ENCODE results near the gene TMOD2.
"Not testable (repeated sequence)": the region's sequence is repeated elsewhere in the genome, so short reads cannot be mapped to it uniquely, and the experiment has no call there.

Gene TMOD2

DNA sequence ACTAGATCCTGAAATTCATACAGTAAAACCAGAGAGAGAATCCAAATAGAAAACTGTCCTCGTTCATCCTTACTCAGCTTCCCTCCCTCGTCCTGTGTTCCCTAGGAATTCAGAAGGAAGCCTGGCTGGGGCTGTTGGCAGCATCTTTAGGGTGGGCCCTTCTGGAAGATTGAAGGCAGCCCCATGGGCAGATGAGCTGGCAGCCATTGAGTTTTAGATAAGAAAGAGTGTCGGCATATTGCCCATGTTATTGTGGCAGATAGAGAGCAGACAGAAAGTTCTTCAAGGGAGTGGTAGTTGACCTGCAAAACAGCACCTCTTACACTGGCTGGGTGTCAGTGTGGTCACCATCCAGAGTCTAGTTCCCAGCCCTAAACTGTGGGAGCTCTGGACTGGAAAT lies 23.5 kb downstream of the TMOD2 start:
- no peak for DNase-seq (ENCODE audit: extremely low read depth, low read depth)
- TF ChIP-seq, protein P1, sequence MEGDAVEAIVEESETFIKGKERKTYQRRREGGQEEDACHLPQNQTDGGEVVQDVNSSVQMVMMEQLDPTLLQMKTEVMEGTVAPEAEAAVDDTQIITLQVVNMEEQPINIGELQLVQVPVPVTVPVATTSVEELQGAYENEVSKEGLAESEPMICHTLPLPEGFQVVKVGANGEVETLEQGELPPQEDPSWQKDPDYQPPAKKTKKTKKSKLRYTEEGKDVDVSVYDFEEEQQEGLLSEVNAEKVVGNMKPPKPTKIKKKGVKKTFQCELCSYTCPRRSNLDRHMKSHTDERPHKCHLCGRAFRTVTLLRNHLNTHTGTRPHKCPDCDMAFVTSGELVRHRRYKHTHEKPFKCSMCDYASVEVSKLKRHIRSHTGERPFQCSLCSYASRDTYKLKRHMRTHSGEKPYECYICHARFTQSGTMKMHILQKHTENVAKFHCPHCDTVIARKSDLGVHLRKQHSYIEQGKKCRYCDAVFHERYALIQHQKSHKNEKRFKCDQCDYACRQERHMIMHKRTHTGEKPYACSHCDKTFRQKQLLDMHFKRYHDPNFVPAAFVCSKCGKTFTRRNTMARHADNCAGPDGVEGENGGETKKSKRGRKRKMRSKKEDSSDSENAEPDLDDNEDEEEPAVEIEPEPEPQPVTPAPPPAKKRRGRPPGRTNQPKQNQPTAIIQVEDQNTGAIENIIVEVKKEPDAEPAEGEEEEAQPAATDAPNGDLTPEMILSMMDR (IDR thresholded peaks at IDR 0.05; ENCODE audit: low read depth, low read length) = no peak

DNA sequence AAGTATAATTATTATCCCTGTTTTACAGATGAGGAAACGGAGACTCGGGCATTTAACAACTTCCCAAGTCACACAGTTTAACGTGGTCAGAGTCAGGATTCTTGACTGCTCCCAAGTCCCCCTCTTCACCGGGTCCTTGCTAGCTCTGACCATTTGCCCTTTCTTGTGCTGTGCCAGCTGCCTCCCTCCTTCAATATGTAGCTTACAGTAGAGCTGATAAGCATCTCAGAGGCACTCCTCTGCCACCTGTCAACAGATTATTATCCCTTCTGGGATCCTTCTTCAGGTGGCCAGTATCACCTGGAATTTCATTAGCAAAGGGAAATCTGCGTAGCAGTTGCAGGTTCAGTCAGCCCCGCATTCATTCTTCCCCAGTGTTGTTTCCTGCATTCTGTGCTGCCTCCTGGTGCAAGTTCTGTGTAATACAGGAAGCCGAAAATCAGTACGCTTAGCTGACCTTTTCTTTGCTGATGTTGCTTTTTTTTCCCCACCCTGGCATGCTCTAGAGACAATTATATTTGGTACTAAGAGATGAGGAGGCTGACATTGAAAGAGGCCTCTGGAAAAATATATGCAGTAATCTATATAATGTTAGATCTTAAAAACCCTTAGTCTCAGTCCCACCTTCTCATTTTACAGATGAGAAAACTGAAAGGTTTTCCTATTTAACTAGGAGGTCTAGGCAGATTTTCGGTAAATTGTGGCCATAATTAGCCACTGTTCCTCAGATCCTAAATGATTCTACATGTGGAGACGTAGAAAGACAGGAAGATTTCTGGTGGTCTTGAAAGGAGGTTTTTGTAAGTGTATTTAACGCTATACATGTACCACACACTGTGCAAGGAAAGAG lies 24.8 kb downstream of the TMOD2 start:
- DNase-seq (ENCODE audit: extremely low read depth, low read depth) = no peak
- TF ChIP-seq, protein P1 (IDR thresholded peaks at IDR 0.05; ENCODE audit: low read depth, low read length) = peak; percentile 78

DNA sequence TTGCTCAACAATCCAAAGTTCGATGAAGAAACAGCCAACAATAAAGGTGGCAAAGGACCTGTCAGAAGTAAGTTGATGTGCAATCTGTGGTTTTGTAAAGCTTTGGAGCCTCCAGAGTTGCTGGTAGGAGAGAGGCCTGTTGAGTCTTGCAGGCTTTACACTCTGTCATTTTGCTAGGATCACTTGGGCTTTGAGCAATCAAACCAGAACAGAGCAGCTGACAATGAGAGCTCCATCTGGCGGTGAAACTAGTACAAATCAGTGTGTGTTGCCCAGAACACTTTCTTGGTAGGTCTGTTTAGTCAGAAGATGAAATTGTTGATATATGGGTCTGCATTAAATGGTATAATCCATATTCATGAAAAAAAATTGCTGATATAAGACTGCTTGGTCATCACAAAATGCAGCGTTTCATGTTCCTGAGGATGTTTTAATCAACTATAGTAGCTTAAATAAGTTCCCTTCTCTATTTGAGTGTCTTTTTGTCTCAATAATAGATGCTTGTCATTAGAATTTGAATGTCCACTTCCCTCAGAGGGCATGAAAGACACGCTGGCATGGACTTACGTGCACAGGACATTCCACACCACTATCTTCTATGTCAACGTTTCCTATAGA lies 25.7 kb downstream of the TMOD2 start:
- DNase-seq (ENCODE audit: extremely low read depth, low read depth) = peak; percentile 56
- TF ChIP-seq, protein P1 (IDR thresholded peaks at IDR 0.05; ENCODE audit: low read depth, low read length) = peak; percentile 78

DNA sequence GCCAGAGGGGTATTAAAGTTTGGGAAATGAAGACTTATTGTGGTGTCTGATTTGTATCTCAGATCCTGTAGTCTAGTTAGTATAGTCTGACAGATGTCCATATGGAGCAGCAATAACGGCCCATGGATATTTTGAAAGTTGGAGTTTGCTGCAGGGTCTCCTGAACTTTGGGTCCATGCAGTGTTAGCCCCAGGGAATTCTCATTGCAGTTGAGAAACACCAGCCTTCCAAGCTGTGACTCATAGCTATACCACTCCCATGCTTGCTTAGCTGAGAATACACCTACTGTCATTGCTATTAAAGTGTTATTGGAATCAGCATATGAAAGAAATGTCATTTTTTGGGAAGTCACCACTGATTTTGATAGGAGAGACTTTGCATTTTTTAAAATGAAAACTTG lies 29.2 kb downstream of the TMOD2 start:
- TF ChIP-seq, protein P1 (IDR thresholded peaks at IDR 0.05; ENCODE audit: low read depth, low read length) = no peak
- DNase-seq (ENCODE audit: extremely low read depth, low read depth) = no peak

DNA sequence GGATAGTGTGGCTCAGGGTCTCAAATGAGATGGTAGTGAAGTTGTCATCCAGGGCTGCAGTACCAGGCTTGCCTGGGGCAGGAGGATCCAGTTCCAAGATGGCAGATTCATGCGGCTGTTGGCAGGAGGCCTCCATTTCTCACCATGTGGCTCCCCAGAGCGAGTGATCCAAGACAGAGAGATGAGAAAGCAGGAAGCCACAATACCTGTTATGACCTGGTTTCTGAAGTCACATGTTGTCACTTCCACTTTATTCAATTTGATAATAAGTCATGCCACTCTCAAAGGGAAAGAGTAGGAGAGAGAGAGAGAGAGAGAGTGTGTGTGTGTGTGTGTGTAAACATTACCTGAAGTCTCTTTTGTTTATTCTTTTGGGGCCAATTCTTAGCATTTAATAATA lies 30.1 kb downstream of the TMOD2 start:
- TF ChIP-seq, protein P1 (IDR thresholded peaks at IDR 0.05; ENCODE audit: low read depth, low read length) = no peak
- no peak for DNase-seq (ENCODE audit: extremely low read depth, low read depth)

DNA sequence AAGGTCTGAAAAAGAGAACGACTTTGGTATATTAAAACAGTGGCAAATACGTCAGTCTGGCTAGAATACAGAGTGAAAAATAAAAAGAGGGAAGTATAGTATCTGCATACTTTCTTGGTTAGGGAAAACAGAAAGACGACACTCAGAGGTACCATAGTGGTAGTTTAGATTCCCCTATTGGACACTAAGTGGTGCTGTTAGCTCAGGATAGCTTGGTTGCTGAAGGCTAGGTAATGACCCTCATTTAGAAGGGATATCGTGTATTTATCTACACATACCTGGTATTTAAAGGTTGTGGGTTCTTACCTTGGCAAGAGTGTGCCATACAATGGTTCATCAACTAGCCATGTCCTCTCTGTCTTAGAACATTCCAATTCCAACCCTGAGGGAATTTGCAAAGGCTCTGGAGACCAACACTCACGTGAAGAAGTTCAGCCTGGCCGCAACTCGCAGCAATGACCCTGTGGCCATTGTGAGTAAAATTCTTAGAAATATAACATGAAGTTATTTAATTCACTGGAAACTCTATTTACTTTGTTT lies 31.0 kb downstream of the TMOD2 start:
- TF ChIP-seq, protein P1 (IDR thresholded peaks at IDR 0.05; ENCODE audit: low read depth, low read length) = peak; percentile 19
- DNase-seq (ENCODE audit: extremely low read depth, low read depth) = no peak

DNA sequence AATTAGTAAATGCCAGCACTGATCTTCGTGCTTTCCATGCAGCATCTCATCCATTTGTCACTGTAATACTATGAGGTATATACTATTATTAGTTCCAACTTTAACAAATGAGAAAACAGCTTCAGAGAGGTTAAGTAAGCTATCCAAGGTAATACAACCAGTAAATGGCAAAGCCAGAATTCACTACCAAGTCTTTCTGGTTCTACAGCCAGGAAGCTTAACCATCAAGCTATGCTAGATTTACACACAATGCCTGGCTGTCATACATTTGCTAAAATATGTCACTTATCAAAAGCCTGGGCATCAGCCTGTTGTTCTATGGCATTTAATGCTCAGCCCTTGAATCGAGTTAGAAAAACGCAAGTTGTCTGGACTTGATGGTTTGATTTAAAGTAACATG lies 32.6 kb downstream of the TMOD2 start:
- no peak for DNase-seq (ENCODE audit: extremely low read depth, low read depth)
- TF ChIP-seq, protein P1 (IDR thresholded peaks at IDR 0.05; ENCODE audit: low read depth, low read length) = no peak

DNA sequence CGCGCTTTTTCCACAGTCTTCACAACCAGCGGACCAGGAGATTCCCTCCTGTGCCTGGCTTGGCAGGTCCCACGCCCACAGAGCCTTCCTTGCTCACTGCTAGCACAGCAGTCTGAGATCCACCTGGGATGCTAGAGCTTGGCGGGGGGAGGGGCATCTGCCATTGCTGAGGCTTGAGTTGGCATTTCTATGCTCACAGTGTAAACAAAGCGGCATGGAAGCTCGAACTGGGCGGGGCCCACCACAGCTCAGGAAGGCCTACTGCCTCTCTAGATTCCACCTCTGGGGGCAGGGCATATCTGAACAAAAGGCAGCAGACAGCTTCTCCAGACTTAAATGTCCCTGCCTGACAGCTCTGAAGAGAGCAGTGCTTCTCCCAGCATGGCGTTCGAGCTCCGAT lies 35.7 kb downstream of the TMOD2 start:
- DNase-seq (ENCODE audit: extremely low read depth, low read depth) = not testable (repeated sequence)

DNA sequence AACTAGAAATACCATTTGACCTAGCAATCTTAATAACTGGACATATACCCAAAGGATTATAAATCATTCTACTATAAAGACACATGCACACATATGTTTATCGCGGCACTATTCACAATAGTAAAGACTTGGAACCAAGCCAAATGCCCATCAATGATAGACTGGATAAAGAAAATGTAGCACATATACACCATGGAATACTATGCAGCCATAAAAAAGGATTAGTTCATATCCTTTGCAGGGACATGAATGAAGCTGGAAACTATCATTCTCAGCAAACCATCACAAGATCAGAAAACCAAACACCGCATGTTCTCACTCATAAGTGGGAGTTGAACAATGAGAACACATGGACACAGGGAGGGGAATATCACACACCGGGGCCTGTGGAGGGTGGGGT lies 41.1 kb downstream of the TMOD2 start:
- not testable (repeated sequence) for DNase-seq (ENCODE audit: extremely low read depth, low read depth)

All from AG09319 (cell line).